Germinal center (tissue), 1 donor: ENCODE results near the gene LRRC74B.

Experiments used
- DNase-seq: peaks from one replicate; pipeline ENCODE4 v3.0.0; 2012; ENCODE audit warnings: mixed read lengths, low spot score

The LRRC74B gene

DNA sequence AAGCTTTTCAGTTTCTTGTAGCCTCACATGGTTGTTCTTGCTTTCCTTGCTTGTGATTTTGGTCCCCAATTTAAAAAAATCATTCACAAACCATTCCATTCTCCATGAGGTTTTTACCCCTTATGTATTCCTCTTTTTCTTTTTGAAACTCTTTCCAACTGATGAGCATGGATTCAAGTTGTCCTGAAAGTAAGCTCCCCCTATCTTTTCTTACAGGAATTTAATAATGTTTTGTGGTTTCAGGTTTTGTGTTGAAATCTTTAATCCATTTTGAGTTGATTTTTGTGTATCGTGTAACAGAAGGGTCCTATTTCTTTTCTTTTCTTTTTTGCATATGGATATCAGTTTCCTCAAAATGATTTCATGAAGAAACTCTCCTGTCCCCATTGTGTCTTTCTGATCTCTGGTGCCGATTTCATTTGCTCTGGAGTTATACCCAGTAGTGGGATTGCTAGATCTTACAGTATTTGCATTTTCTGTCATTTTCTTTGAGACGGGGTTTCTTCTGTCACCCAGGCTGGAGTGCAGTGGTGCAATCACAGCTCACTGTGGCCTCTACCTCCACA is 58.5 kb downstream of the LRRC74B start:
- DNase-seq, result no peak

GRCh38 chr22:21105294-21105693 is 59.5 kb downstream of the LRRC74B start:
- DNase-seq, result no peak

GRCh38 chr22:21106000-21106399 is 60.3 kb downstream of the LRRC74B start:
- DNase-seq, result no peak

- no peak for DNase-seq
Observed at GRCh38 chr22:21108379-21109115, 62.8 kb downstream of the LRRC74B start.
